A549 (cell line): ENCODE data around the gene MRPL23. TPM values are rescaled to one million over a fixed set of nuclear protein-coding genes. Genes with fewer than 3 reads are reported as not detected.

Source experiments
- ATAC-seq, 2 experiments: fragments of 200-7000 bp in 1 of 2; fragments of >200 bp in 1 of 2; cut with Nextera tagmentation in 1 of 2; cut with Tn5 transposase in 1 of 2; 3 replicates each; pipeline versions ENCODE4 v1.8.0 to v1.9.1; 2018 to 2020; ENCODE audit warnings: mild to moderate bottlenecking in 1 of 2, moderate library complexity in 1 of 2
- CTCF ChIA-PET: fragments of 300-600 bp; sonication (Branson Sonifier 250); formaldehyde crosslinking; extraction: SDS; loops from one replicate; lab custom pipeline; 2021; ENCODE audit warnings: antibody characterized with exemption, inconsistent platforms; lab: Yijun Ruan, JAX
- POLR2A ChIA-PET: fragments of 350-600 bp; formaldehyde crosslinking; extraction: SDS; loops from one replicate; lab custom pipeline; 2021; ENCODE audit warnings: antibody characterized with exemption, inconsistent platforms; lab: Yijun Ruan, JAX
- DNase-seq, 2 experiments: peaks; one replicate each; pipeline versions ENCODE4 v3.0.0 to v3.0.0-alpha.2; 2011 to 2016; ENCODE audit warnings: low read depth in 1 of 2, low spot score in 1 of 2
- FAIRE-seq: peaks from 2 replicates; lab custom pipeline; 2011; peaks lifted over from hg19 to GRCh38; lab: Jason Lieb, UNC
- H3K27ac ChIP-seq, 2 experiments: fragments of >200 bp; sonication (Bioruptor Twin); formaldehyde crosslinking; 3 replicates each; pipeline ENCODE4 v1.5.1; 2016 to 2017
- H3K4me1 ChIP-seq: fragments of >200 bp; sonication (Bioruptor Twin); formaldehyde crosslinking; 3 replicates; pipeline ENCODE4 v1.6.1; 2016
- H3K4me2 ChIP-seq: fragments of >200 bp; sonication (Bioruptor Twin); formaldehyde crosslinking; 3 replicates; pipeline ENCODE4 v1.6.1; 2016
- H3K4me3 ChIP-seq: fragments of >200 bp; sonication (Bioruptor Twin); formaldehyde crosslinking; 3 replicates; pipeline ENCODE4 v1.5.1; 2016
- H3K9me3 ChIP-seq: fragments of >200 bp; sonication (Bioruptor Twin); formaldehyde crosslinking; 3 replicates; pipeline ENCODE4 v1.6.1; 2016
- BHLHE40 ChIP-seq: IDR thresholded peaks from 2 replicates; pipeline ENCODE4 v1.6.1; 2012; ENCODE audit warnings: low read depth, low read length, inconsistent platforms
- CBX2 ChIP-seq: fragments of 200-600 bp; sonication (generic); IDR thresholded peaks from 2 replicates; pipeline ENCODE4 v1.6.1; 2016; ENCODE audit warnings: low read depth, mild to moderate bottlenecking, borderline replicate concordance
- CHD2 ChIP-seq: fragments of 150-350 bp; IDR thresholded peaks from 2 replicates; pipeline ENCODE4 v1.6.1; 2014; ENCODE audit warnings: low read length; ENCODE audit not compliant: partially characterized antibody
- EHMT2 ChIP-seq: fragments of 200-600 bp; sonication (generic); IDR thresholded peaks from 2 replicates; pipeline ENCODE4 v1.6.1; 2016; ENCODE audit warnings: antibody characterized with exemption, low read depth, mild to moderate bottlenecking, moderate library complexity
- ELK1 ChIP-seq: fragments of 150-350 bp; IDR thresholded peaks from 2 replicates; pipeline ENCODE4 v1.6.1; 2014; ENCODE audit warnings: low read depth, mild to moderate bottlenecking, low read length
- EP300 ChIP-seq, 2 experiments: fragments of >200 bp; sonication (Bioruptor Twin); formaldehyde crosslinking; IDR thresholded peaks; 2 replicates in 1 of 2; 3 replicates in 1 of 2; pipeline ENCODE4 v1.6.1; 2016 to 2017
- ESRRA ChIP-seq: fragments of 150-350 bp; IDR thresholded peaks from 2 replicates; pipeline ENCODE4 v1.6.1; 2014; ENCODE audit warnings: mild to moderate bottlenecking, low read length, borderline replicate concordance
- FOSB ChIP-seq: fragments of 250-450 bp; sonication (Bioruptor Pico); IDR thresholded peaks from 2 replicates; pipeline ENCODE4 v1.5.0; 2020; ENCODE audit warnings: mild to moderate bottlenecking, moderate library complexity
- FOSL2 ChIP-seq, 2 experiments: fragments of 450-650 bp in 1 of 2; fragments of >200 bp in 1 of 2; sonication (Bioruptor Twin) in 1 of 2; formaldehyde crosslinking; IDR thresholded peaks; 2 replicates each; pipeline versions ENCODE4 v1.5.0 to v1.6.1; 2016 to 2020; ENCODE audit warnings: mild to moderate bottlenecking in 1 of 2, moderate library complexity in 1 of 2
- HDAC2 ChIP-seq: fragments of 200-600 bp; sonication (generic); IDR thresholded peaks from 2 replicates; pipeline ENCODE4 v1.6.1; 2016
- HES2 ChIP-seq: fragments of >200 bp; sonication (Bioruptor Twin); formaldehyde crosslinking; IDR thresholded peaks from 2 replicates; pipeline ENCODE4 v1.6.1; 2016
- HOXB5 ChIP-seq: fragments of 250-450 bp; sonication (Bioruptor Pico); IDR thresholded peaks from 2 replicates; pipeline ENCODE4 v1.5.0; 2020; ENCODE audit warnings: mild to moderate bottlenecking, moderate library complexity
- JUN ChIP-seq, 2 experiments: fragments of >200 bp; sonication (Bioruptor Twin); formaldehyde crosslinking; IDR thresholded peaks; 2 replicates in 1 of 2; 3 replicates in 1 of 2; pipeline ENCODE4 v1.6.1; 2016 to 2017
- JUNB ChIP-seq: fragments of >200 bp; sonication (Bioruptor Twin); formaldehyde crosslinking; IDR thresholded peaks from 2 replicates; pipeline ENCODE4 v1.6.1; 2016
- MAFK ChIP-seq: fragments of 450-650 bp; IDR thresholded peaks from 2 replicates; pipeline ENCODE4 v1.6.1; 2014; ENCODE audit not compliant: partially characterized antibody
- MAX ChIP-seq: IDR thresholded peaks from 2 replicates; pipeline ENCODE4 v1.6.1; 2012
- NR3C1 ChIP-seq: fragments of >200 bp; sonication (Bioruptor Twin); formaldehyde crosslinking; IDR thresholded peaks from 3 replicates; pipeline ENCODE4 v1.6.1; 2017
- PBX3 ChIP-seq: IDR thresholded peaks from 2 replicates; pipeline ENCODE4 v1.6.1; 2012
- PHF8 ChIP-seq: fragments of 200-600 bp; sonication (generic); IDR thresholded peaks from 2 replicates; pipeline ENCODE4 v1.6.1; 2016; ENCODE audit warnings: low read depth, mild to moderate bottlenecking, antibody characterized with exemption, moderate library complexity, borderline replicate concordance
- RARB ChIP-seq: fragments of 250-450 bp; sonication (Bioruptor Pico); IDR thresholded peaks from 2 replicates; pipeline ENCODE4 v1.8.0; 2021; ENCODE audit warnings: mild to moderate bottlenecking, moderate library complexity
- REST ChIP-seq: fragments of 200-600 bp; sonication (generic); IDR thresholded peaks from 2 replicates; pipeline ENCODE4 v1.6.1; 2016; ENCODE audit warnings: antibody characterized with exemption, mild to moderate bottlenecking, moderate library complexity
- SMC3 ChIP-seq: fragments of >200 bp; sonication (Bioruptor Twin); formaldehyde crosslinking; IDR thresholded peaks from 3 replicates; pipeline ENCODE4 v1.6.1; 2018; ENCODE audit warnings: inconsistent platforms
- TFCP2L1 ChIP-seq: fragments of 250-450 bp; sonication (Bioruptor Pico); IDR thresholded peaks from 2 replicates; pipeline ENCODE4 v1.5.0; 2021; ENCODE audit warnings: mild to moderate bottlenecking
- TP53 ChIP-seq: fragments of 250-450 bp; sonication (Bioruptor Pico); IDR thresholded peaks from 2 replicates; pipeline ENCODE4 v1.5.0; 2021; ENCODE audit warnings: mild to moderate bottlenecking, moderate library complexity
- USF2 ChIP-seq: fragments of 450-650 bp; IDR thresholded peaks from 2 replicates; pipeline ENCODE4 v1.6.1; 2014; ENCODE audit warnings: antibody characterized with exemption
- ZC3H11A ChIP-seq: fragments of 450-650 bp; IDR thresholded peaks from 2 replicates; pipeline ENCODE4 v1.6.1; 2014; ENCODE audit warnings: antibody characterized with exemption, mild to moderate bottlenecking
- ZFP36 ChIP-seq: fragments of 450-650 bp; IDR thresholded peaks from 2 replicates; pipeline ENCODE4 v1.6.1; 2014; ENCODE audit warnings: borderline replicate concordance; ENCODE audit not compliant: partially characterized antibody
- ZSCAN20 ChIP-seq: fragments of 250-450 bp; sonication (Bioruptor Pico); IDR thresholded peaks from 2 replicates; pipeline ENCODE4 v1.8.0; 2022; ENCODE audit warnings: mild to moderate bottlenecking, moderate library complexity
- WGBS: methylation state at CpG from one replicate; pipeline ENCODE4 v1.1.6; 2017; ENCODE audit errors: missing lambda C conversion rate; 5-methylcytosine and 5-hydroxymethylcytosine counted together
- polyA plus RNA-seq, 4 experiments: library from polyadenylated mRNA; depleted of rRNA in 3 of 4; stranded (reverse); fragments of >200 nt; fragmentation: RNase III in 1 of 4; extraction: RNeasy Plus Mini Kit Qiagen cat#74134 plus additional on column Dnase treatment in 1 of 4; gene quantifications; 2 replicates in 3 of 4; 3 replicates in 1 of 4; pipeline ENCODE4 v1.2.3, GENCODE V29; 2011 to 2017

Gene MRPL23
- polyA plus RNA-seq, 2 of the 4 experiments (the other 2 are of a cell fraction) = 77.7 to 160 TPM

- no peak overlapping the region for H3K4me3 ChIP-seq
- ATAC-seq = peak in 1 of 2 experiments; percentile 13; a peak in 3 of 6 replicates
- POLR2A ChIA-PET = no interaction called here
- WGBS = 81% methylated on average over 27 of the region's 27 CpGs
- H3K9me3 ChIP-seq = no peaks in the 10 kb centered on the region
- CTCF ChIA-PET = interaction anchor here (1.0 to 1.3 kb wide), 2 partner anchors 21 to 245 kb away, joined by 3 to 4 read pairs; no protein-coding TSS in a partner anchor
- FAIRE-seq = no peak
- no peak overlapping the region for H3K27ac ChIP-seq
- TF ChIP-seq ZC3H11A (no peak), HOXB5 (CRISPR knock-in tag) (no peak), PHF8 (no peak), TFCP2L1 (CRISPR knock-in tag) (no peak), USF2 (no peak), ZFP36 (no peak), PBX3 (no peak), BHLHE40 (no peak), SMC3 (no peak), MAX (no peak), HDAC2 (no peak), JUN (IDR thresholded peaks at IDR 0.05) (no peak), MAFK (no peak), ELK1 (no peak), ZSCAN20 (CRISPR knock-in tag) (no peak), RARB (CRISPR knock-in tag) (no peak)
- no peak overlapping the region for H3K4me2 ChIP-seq
- DNase-seq = no peak
- no peaks in the 10 kb centered on the region for H3K4me1 ChIP-seq
Observed at GRCh38 chr11:1938343-1939005, 8.7 kb upstream of the MRPL23 start.

- POLR2A ChIA-PET = no interaction called here
- CTCF ChIA-PET = interaction anchor here (1.0 kb wide), 1 partner anchor 22 kb away, joined by 3 read pairs; no protein-coding TSS in a partner anchor
- peak in 1 of 2 experiments; percentile 37; a peak in 2 of 6 replicates for ATAC-seq
- Histone ChIP-seq H3K9me3 (no peaks in the 10 kb centered on the region), H3K4me2 (no peak overlapping the region), H3K4me3 (no peak overlapping the region), H3K27ac (no peak overlapping the region), H3K4me1 (no peaks in the 10 kb centered on the region)
- WGBS = 39% methylated on average over 20 of the region's 23 CpGs
- FAIRE-seq = no peak
- no peak for DNase-seq
- TF ChIP-seq REST (no peak), CHD2 (no peak), FOSL2 (IDR thresholded peaks at IDR 0.05) (no peak), FOSL2 (CRISPR knock-in tag; IDR thresholded peaks at IDR 0.05) (no peak), HES2 (no peak), FOSB (CRISPR knock-in tag) (no peak), ESRRA (no peak), ELK1 (no peak), CBX2 (no peak), MAFK (no peak), EP300 (IDR thresholded peaks at IDR 0.05) (no peak), SMC3 (no peak), TP53 (CRISPR knock-in tag) (no peak), JUNB (no peak), TFCP2L1 (CRISPR knock-in tag) (no peak), HOXB5 (CRISPR knock-in tag) (no peak), EHMT2 (no peak), NR3C1 (no peak), HDAC2 (no peak)
Observed at GRCh38 chr11:1939006-1939625, 8.0 kb upstream of the MRPL23 start.
